ENCODE data around the gene AGBL5.

The AGBL5 gene

DNA sequence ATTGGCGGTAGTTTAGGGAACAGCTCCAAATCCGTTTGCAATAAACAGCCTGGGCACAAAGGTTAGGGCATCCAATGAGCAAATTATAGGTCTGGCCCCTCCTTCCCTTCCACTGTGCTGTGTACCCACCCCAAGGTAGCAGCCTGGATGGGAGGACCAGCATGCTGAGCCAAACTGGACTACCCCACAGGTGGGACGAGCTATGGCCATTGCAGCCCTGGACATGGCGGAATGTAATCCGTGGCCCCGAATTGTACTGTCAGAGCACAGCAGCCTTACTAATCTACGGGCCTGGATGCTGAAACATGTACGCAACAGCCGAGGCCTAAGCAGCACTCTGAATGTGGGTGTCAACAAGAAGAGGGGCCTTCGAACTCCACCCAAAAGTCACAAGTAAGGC is 6.7 kb downstream of the AGBL5 start:
- DNase-seq (ENCODE audit: low read depth) = no peak
- TF ChIP-seq, protein P1, sequence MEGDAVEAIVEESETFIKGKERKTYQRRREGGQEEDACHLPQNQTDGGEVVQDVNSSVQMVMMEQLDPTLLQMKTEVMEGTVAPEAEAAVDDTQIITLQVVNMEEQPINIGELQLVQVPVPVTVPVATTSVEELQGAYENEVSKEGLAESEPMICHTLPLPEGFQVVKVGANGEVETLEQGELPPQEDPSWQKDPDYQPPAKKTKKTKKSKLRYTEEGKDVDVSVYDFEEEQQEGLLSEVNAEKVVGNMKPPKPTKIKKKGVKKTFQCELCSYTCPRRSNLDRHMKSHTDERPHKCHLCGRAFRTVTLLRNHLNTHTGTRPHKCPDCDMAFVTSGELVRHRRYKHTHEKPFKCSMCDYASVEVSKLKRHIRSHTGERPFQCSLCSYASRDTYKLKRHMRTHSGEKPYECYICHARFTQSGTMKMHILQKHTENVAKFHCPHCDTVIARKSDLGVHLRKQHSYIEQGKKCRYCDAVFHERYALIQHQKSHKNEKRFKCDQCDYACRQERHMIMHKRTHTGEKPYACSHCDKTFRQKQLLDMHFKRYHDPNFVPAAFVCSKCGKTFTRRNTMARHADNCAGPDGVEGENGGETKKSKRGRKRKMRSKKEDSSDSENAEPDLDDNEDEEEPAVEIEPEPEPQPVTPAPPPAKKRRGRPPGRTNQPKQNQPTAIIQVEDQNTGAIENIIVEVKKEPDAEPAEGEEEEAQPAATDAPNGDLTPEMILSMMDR (IDR thresholded peaks at IDR 0.05; ENCODE audit: control insufficient read depth, extremely low read depth, insufficient read depth) = no peak
- no peak overlapping the region for H3K4me3 ChIP-seq (ENCODE audit: low read depth, low read length)

DNA sequence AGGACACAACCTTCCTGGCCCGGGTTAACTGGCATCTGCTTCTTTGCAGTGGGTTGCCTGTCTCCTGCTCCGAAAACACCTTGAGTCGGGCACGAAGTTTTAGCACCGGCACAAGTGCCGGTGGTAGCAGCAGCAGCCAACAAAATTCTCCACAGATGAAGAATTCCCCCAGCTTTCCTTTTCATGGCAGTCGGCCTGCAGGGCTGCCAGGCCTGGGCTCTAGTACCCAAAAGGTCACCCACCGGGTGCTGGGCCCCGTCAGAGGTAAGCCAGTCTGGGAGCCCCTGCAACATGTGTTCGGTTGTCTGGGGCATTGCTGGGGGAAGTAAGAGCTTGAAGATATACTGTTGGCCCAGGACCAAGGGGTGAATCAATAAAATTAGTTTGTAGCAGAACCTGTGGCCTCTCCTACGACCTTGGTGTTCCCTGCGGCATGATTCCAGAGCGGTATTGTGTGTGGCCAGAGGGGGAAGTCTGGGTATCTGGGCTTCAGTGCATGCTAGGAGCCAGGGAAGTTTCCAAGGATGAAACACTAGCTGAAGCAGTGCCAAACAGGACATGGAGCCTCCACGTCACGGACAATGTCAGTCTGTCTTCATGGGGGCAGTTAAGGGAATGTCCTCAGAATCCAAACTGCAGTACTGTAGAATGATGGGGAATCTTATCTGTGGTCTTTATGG is 7.8 kb downstream of the AGBL5 start:
- no peak overlapping the region for H3K4me3 ChIP-seq (ENCODE audit: low read depth, low read length)
- DNase-seq (ENCODE audit: low read depth) = no peak
- TF ChIP-seq, protein P1 (IDR thresholded peaks at IDR 0.05; ENCODE audit: control insufficient read depth, extremely low read depth, insufficient read depth) = no peak

DNA sequence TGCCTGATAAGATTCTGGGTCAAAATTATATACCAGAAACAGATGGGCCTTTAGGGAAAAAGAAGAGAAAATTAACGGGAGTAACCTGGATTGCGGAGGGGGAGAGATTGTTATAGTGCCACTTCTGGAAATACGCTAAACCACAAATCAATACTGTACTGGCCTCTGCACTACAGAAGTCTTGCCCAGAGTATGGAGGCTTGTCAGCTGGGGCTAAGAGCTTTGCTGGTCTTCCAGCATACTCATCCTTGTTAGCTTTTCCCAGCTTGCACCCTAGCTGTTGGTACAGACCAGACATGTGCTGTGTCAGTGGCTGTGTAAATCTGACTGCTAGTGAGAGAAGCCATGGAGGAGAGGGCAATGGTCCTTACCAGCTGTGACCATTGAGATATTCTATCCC is 8.9 kb downstream of the AGBL5 start:
- TF ChIP-seq, protein P1 (IDR thresholded peaks at IDR 0.05; ENCODE audit: control insufficient read depth, extremely low read depth, insufficient read depth) = no peak
- no peak overlapping the region for H3K4me3 ChIP-seq (ENCODE audit: low read depth, low read length)
- DNase-seq (ENCODE audit: low read depth) = no peak

DNA sequence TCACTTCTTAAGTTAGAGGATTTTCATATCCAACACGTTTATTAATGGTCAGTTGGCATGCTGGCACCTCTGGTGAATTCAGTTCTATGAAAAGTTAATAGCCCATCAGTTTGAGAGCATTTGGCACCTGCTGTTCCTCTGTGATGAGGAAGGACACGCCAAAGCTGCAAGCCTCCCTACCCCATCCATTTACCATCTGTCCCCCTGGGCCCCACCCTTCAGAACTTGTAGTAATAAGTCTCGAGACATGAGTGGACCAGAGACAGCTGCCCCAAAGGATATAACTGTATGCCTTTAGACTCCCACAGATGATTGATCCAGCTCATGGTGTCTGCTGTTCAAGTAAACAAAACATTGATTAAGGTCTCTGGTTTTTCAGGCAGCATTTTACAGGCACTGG is 13.7 kb downstream of the AGBL5 start:
- TF ChIP-seq, protein P1 (IDR thresholded peaks at IDR 0.05; ENCODE audit: control insufficient read depth, extremely low read depth, insufficient read depth) = no peak
- DNase-seq (ENCODE audit: low read depth) = no peak
- H3K4me3 ChIP-seq (ENCODE audit: low read depth, low read length) = no peak overlapping the region

DNA sequence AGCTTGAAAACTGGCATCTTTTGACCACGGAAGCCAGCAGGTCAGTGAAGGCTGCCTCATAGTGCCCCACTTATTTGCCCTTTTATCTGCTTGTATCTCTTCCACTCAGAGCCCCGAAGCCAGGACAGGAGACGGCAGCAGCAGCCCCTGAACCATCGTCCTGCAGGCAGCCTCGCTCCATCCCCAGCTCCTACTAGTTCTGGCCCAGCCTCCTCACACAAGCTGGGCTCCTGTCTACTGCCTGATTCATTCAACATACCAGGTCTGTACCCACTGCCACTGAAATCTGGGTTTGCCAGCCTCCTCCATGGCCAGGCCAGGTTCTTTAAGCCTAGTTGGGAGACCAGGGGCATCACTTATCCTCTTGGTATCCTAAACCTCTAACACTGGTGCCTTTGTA is 15.9 kb downstream of the AGBL5 start:
- H3K4me3 ChIP-seq (ENCODE audit: low read depth, low read length) = no peak overlapping the region
- DNase-seq (ENCODE audit: low read depth) = no peak
- TF ChIP-seq, protein P1 (IDR thresholded peaks at IDR 0.05; ENCODE audit: control insufficient read depth, extremely low read depth, insufficient read depth) = no peak

DNA sequence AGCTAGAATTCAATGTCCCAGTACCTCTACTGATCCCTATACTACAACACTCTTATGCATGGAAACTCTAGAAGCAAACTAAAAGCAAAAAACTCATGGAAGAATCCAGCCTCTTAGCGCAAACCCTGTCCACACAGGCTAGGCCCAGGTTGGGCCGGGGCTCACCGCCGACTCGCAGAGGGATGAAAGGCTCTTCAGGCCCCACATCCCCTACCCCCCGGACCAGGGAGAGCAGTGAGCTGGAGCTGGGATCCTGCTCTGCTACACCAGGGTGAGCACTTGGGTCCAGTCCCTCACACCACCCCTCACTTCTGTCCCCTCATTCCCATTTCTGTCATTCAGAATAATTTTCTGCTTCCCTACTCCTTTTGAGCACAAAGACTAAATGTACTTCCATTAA is 18.0 kb downstream of the AGBL5 start:
- TF ChIP-seq, protein P1 (IDR thresholded peaks at IDR 0.05; ENCODE audit: control insufficient read depth, extremely low read depth, insufficient read depth) = no peak
- no peak overlapping the region for H3K4me3 ChIP-seq (ENCODE audit: low read depth, low read length)

More for the DNA sequence above, 18.0 kb downstream of the AGBL5 start:
- DNase-seq (ENCODE audit: low read depth) = no peak

Measured in LNCaP clone FGC (cell line).